ENCODE measurements around the gene ZNF600.
"Not testable (repeated sequence)": the region's sequence is repeated elsewhere in the genome, so short reads cannot be mapped to it uniquely, and the experiment has no call there.

Gene ZNF600

DNA sequence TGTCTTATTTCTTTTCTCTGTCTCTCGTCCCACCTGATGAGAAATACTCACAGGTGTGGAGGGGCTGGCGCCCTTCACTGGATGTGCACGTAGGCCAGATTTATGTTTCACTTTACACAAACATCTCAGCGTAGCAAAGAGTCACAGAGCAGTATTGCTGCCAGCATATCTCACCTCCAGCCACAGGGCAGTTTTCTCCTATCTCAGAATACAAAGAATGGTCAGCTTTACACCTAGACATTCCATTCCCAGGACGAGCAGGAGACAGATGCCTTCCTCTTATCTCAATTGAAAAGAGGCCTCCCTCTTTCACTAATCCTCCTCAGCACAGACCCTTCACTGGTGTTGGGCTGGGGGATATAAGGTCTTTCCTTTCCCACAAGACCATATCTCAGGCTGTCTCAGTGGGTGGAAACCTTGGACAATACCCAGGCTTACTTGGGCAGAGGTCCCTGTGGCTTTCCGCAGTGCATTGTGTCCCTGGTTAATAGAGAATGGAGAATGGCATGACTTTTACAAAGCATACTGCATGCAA is 44.6 kb downstream of the ZNF600 start:
- no peak for DNase-seq (ENCODE audit: low spot score)

DNA sequence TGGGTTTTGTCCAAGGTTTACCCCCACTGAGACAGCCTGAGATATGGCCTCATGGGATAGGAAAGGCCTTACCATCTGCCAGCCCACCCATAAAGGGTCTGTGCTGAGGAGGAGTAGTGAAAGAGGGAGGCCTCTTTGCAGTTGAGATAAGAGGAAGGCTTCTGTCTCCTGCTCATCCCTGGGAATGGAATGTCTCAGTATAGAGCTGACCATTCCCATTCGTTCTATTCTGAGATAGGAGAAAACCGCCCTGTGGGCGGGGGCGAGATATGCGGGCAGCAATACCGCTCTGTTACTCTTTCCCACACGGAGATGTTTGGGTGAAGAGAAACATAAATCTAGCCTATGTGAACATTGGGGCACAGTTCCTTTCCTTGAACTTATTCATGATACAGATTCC is 45.2 kb downstream of the ZNF600 start:
- not testable (repeated sequence) for DNase-seq (ENCODE audit: low spot score)

DNA sequence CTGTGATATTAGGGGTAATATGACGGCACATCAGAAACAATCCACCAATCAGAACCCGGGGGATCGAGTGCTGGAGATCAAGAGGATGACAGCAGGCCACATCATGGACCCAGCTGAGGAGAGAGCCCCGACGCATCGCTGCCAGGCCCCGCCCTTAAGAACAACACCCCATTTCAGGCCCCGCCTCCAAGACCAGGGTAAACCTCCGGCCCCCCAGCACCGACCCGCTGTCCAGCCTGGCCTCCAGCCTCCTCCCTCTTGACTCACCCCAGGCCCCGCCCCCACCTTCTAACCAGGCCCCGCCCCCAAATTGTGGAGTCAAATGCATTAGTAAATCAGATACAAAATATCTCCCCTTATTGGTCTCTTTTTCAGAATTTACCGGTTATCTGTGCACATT is 47.0 kb downstream of the ZNF600 start:
- DNase-seq (ENCODE audit: low spot score): no peak

DNA sequence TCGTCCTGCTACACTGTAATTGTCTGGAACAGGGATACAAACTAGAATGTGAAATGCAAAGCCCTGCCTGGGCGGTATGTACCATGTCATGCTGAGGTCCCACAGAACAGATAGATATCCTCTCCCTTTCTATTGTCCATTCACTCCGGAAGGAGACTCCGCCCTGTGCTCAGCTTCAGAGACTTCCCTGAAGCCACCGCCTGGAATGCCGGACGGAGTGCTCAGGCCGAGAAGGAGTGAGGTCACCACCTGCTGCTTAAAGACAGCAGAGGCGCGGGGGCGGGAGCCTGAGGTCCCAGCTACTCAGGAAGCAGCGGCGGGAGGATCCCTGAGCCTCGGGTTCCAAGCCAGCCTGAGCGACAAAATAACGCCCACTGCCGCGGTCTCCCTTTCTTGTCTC is 50.9 kb downstream of the ZNF600 start:
- no peak for DNase-seq (ENCODE audit: low spot score)

DNA sequence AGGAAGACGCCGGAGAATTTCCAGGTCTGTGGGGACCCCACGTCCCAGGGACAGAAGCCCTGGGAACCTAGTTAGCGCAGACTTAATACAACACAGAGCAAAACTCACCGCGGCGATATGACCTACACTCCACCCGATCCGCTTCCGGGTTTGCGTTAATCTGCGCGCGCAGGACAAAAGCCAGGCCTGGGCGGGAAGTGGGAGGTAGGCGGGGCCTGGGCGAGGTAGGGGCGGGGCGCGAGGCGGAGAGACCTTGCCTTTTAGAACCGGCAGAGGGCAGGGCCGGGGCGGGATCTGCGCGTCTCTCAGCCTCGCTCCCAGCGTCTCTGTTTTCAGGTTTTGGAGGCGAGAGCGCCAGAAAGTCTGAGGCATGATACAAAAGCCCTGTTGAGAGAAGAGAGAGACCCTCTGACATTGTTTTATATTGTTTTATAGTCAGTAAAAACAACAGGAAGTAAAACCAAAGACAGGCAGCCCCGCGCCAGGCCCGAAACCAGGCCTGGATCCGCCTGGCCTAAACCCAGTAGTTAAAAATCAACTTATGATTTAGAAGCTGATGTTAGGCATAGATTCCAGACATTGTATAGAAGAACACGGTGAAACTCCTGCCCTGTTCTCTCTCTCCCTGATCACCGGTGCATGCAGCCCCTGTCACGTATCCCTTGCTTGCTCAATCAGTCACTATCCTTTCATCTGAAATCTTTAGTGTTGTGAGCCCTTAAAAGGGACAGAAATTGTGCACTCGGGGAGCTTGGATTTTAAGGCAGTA is 51.5 kb downstream of the ZNF600 start, which contains the start of gene ZNF611:
TSS of gene ZNF611 (minus strand) at position 152 of the 769 bp plus-strand sequence. CDS start 19,150 bp downstream, outside the sequence.
- peak; percentile 97 for DNase-seq (ENCODE audit: low spot score)

DNA sequence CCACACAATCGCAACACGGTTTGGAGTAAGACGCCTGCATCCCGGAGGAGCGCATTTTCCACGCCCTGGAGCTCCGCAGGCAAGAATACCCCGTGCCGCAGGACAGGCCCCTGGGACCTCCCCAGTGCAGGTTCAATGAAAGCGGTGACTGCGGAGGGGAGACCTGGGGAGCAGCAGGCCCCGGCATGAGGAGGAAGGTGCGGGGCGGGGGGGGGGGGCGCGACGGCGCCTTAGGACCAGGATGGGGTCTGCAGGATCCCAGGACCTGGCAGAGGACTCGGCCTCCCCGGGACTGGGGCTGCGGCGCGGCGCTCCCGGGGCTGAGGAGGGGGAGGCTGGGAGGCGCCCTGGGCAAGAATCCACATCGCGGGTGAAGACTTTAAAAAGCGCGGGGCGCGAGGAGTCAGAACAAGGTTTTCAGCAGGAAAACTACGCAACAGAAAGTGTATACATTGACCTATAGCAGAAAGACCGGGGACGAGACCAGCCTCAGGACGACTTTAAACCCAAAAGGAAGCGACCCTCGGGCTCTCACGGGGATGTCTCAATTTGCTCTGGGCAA is 52.2 kb downstream of the ZNF600 start:
- DNase-seq (ENCODE audit: low spot score): no peak

DNA sequence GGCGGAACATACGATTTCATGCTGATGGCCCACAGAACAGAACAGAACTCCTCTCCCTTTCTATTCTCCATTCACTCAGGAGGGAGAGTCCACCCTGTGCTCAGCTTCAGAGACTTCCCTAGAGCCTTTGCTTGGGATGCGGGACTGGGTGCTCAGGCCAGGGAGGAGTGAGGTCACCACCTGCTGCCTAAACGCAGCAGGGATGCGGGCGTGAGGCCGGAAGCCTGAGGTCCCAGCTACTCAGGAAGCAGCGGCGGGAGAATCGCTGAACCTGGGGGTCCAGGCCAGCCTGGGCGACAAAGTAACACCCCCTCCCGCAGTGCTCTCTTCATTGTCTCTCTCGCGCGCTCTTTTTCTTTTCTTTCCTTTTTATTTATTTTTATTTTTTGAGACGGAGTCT is 60.5 kb downstream of the ZNF600 start:
- DNase-seq (ENCODE audit: low spot score): not testable (repeated sequence)

DNA sequence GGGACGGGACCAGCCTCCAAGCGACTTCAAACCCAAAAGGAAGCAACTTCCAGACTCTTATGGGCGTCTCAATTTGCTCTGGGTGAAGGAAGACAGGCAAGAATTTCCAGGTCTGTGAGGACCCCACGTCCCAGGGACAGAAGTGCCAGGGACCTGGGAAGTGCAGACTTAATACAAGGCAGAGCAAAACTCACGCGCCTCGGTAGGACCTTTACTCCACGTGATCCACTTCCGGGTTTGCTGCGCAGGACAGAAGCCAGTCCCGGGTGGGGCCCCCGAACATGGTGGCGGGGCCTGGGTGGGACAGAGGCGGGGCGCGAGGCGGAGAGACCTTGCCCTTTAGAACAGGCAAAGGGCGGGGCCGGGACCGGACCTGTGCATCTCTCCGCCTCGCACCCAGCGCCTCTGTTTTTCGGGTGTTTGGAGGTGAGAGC is 61.0 kb downstream of the ZNF600 start:
- no peak for DNase-seq (ENCODE audit: low spot score)

DNA sequence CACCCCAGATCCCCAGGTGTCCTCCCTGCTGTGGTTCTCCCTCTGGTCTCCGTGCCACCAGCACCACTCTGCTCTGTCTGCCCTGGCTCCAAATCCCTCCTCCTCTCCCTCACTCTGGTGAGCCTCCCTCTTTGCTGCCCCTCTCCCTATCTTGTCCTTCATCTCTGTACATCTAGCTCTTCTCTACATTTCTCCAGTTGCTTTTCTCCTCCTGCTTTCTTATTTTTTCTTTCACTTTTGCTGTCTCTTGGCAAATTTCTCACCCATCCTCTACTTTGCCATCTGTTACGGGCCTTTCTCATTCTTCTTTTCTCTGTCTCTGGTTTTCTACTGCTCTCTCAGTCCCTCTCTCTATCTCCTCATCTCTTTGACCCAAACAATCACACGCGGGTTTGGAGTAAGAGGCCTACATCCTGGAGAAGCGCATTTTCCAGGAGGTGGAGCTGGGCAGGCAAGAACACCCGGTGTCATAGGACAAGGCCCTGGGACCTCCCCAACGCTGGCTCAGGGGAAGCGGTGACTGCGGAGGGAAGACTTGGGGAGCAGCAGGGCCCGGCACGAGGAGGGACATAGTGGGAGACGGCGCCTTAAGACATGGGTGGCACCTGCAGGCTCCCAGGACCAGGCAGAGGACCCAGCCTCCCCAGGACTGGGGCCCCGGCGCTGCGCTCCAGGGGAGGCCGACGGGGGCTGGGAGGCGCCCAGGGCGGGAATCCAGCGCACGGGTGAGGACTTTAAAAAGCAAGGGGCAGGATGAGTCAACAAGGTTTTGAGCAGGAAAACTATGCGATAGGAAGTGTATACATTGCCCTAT is 61.7 kb downstream of the ZNF600 start:
- no peak for DNase-seq (ENCODE audit: low spot score)

DNA sequence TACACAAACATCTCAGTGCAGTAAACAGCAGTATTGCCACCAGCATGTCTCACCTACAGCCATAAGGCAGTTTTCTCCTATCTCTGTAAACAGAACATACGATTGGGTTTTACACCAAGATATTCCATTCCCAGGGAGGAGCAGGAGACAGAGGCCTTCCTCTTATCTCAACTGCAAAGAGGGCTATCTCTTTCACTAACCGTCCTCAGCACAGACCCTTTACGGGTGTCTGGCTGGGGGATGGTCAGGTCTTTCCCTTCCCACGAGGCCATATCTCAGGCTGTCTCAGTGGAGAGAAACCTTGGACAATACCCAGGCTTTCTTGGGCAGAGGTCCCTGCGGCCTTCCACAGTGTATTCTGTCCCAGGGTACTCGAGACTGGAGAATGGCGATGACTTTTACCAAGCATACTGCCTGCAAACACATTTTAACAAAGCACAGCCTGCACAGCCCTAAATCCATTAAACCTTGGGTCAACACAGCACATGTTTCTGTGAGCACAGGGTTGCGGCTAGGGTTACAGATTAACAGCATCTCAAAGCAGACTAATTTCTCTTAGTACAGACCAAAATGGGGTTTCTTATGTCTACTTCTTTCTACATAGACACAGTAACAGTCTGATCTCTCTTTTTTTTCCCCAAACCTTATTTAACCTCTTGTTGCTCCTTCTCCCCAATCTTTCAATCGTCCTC is 62.5 kb downstream of the ZNF600 start:
- not testable (repeated sequence) for DNase-seq (ENCODE audit: low spot score)

DNA sequence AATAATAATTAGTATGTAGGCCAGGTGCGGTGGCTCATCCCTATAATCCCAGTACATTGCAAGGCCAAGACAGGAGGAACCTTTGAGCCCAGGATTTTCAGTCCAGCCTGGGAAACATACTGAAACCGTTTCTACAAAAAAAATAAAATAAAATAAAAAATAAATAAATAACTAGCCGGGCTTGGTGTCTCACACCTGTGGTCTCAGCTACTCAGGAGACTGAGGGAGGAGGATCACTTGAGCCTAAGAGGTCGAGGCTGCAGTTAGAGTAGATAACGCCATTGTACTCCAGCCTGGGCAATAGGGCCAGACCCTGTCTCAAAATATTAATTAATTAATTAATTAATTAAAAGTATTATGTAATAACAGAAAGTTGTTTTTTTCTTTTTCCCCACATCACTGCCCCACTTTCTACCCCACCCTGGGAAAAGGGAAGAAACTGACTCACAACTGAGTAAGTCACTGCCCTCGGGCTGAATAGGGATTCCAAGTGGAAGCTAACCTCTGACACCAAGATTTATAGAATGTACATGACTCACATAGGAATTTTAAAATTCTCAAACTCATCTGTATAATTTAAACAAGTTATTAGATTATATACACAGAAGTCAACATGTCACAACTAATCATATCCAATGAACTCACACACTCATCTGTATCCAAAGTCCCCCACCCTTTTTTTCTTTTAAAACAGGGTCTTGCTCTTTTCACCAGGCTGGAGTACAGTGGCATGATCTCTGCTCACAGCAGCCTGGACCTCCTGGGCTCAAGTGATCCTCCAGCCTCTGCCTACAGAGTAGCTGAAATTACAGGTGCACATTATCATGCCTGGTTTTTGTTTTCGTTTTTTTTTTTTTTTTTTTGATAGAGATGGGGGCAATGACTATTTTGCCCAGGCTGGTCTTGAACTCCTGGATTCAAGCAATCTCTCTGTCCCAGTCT is 64.3 kb downstream of the ZNF600 start:
- no peak for DNase-seq (ENCODE audit: low spot score)

DNA sequence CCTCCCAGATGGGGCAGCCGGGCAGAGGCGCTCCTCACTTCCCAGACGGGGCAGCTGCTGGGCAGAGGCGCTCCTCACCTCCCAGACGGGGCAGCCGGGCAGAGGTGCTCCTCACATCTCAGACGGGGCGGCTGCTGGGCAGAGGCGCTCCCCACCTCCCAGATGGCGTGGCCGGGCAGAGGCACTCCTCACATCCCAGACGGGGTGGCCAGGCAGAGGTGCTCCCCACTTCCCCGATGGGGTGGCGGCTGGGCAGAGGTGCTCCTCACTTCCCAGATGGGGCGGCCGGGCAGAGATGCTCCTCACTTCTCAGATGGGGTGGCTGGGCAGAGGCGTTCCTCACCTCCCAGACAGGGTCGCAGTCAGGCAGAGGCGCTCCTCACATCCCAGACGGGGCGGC is 66.0 kb downstream of the ZNF600 start:
- DNase-seq (ENCODE audit: low spot score): not testable (repeated sequence)

DNA sequence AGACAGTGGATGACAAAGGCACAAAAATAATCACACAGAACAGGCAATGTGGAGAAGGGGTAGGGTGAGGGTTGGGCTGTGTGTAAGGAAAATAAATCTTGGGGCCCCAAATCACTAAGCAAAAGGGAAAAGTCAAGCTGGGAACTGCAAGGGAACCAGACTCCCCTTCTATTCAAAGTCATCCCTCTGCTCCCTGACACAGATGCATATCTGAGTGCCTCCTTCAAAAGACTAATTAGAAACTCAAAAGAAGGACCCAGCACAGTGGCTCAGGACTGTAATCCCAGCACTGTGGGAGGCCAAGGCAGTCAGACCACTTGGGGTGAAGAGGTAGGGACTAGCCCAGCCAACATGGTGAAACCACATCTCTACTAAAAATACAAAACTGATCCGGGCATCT is 70.1 kb downstream of the ZNF600 start:
- DNase-seq (ENCODE audit: low spot score): no peak

DNA sequence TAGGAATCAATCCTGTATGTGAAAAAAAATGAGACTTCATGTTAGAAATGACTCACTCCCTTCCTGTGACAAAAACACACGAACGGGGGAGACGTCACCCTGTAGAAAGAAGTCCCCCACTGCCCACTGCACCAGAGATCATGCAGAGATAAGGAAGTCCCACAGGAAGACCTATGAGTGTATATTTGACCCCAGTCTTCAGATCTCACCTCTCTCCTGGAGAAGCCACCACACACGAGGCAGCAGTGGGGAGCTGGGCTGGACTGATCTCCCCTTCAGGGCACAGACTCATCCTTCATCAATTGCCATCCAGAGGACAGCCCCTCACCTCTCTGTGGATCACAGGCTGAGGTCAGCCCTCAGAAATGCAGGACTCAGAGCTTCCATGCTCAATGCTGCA is 70.7 kb downstream of the ZNF600 start:
- DNase-seq (ENCODE audit: low spot score): peak; percentile 17

DNA sequence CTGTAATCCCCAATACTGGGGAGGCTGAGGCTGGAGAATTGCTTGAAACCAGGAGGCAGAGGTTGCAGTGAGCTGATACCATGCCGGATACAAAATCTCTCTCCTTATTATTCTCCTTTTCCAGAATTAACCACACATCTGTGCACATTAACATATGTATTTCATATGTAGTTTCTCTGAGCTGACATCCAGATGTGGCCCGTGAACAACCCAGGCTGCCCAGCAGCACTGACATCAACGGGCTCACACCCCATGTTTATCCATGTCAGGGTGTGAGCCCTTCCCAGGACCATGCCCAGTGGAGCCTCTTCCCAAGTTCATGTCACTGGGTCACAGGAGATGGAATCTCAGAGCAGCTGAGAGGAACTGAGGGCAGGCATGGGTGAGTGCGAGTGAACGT is 71.3 kb downstream of the ZNF600 start:
- not testable (repeated sequence) for DNase-seq (ENCODE audit: low spot score)

All from activated CD4-positive, alpha-beta T cell treated with anti-CD3 and anti-CD28 coated beads, Interleukin-2, Interleukin-4, amounts not matched to agents 100 ng/mL and 50 ng/mL, durations not matched to agents 16 hours and 8 hours (primary cell).